ENCODE measurements around the gene GPAT2. TPM values are rescaled to one million over a fixed set of nuclear protein-coding genes. Genes with fewer than 3 reads are reported as not detected.
"Not testable (repeated sequence)": the region's sequence is repeated elsewhere in the genome, so short reads cannot be mapped to it uniquely, and the experiment has no call there.

The GPAT2 gene
- total and polyA plus RNA-seq, 2 experiments from 2014 or later: 0.65 to 0.71 TPM

DNA sequence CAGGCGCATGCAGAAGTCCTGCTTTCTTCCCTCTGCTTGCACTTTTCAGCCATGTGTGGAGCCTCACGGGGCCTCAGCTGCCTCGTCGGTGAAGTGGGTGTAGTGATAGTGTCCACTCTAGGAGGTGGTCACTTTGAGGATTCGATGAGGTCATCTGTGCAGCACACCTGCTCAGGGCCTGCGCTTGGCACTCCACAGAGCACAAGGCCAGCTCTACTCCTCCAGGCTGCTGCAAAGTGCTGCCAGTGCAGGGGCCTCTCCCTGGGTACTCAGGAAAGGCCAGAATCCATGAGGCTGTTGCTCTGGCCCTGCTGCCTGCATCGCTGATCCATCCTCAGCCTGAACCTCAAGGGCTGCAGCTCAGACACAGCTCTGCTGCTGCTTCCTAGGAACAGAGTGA is 31.8 kb upstream of the GPAT2 start:
- H3K9ac ChIP-seq; H4K20me1 ChIP-seq (ENCODE audit: insufficient read depth); DNase-seq; H3K27me3 ChIP-seq (replicated peaks; ENCODE audit: insufficient read depth); H3K4me1 ChIP-seq (ENCODE audit: insufficient read depth); H3K4me3 ChIP-seq; H3K36me3 ChIP-seq (ENCODE audit: low read depth); H3K9me3 ChIP-seq (ENCODE audit: low read depth); H3K4me2 ChIP-seq (ENCODE audit: unreplicated experiment); H2AFZ ChIP-seq; H3K27ac ChIP-seq; H3F3A ChIP-seq (ENCODE audit: insufficient read depth); H3K79me2 ChIP-seq (ENCODE audit: insufficient read depth); in situ Hi-C loops (cut with MboI); H3K9me2 ChIP-seq (ENCODE audit: insufficient read depth): not testable (repeated sequence)
- WGBS, 2 experiments (ENCODE audit: low coverage in 1 of 2, low lambda C conversion rate in 2 of 2, missing lambda C conversion rate in 2 of 2): 47 to 67% methylated on average over 7 of the region's 7 CpGs

DNA sequence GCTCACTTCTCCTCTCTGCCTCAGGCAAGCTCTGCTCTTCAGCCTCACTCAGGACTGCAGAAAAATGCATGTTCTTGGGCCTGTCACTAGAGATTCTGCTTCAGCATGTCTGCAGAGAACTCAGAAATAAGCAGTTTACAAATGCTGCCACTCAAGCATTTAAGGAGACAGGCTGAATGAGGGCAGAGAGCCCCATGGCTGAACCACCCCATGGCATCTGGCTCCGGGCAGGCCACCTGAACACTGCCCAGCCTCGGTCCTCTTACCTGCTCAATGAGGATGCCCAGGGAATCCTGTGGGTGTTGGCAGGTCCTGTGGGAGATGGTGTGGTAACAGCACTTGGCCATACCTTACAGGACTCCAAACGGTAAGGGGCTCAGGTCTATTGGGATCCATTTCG is 31.2 kb upstream of the GPAT2 start:
- H3K9ac ChIP-seq; H4K20me1 ChIP-seq (ENCODE audit: insufficient read depth); H3K27ac ChIP-seq; H3K4me3 ChIP-seq; H3K9me2 ChIP-seq (ENCODE audit: insufficient read depth); H3K36me3 ChIP-seq (ENCODE audit: low read depth); H2AFZ ChIP-seq; H3K4me2 ChIP-seq (ENCODE audit: unreplicated experiment); H3K27me3 ChIP-seq (replicated peaks; ENCODE audit: insufficient read depth); H3K79me2 ChIP-seq (ENCODE audit: insufficient read depth); DNase-seq; H3K4me1 ChIP-seq (ENCODE audit: insufficient read depth); H3K9me3 ChIP-seq (ENCODE audit: low read depth); H3F3A ChIP-seq (ENCODE audit: insufficient read depth); in situ Hi-C loops (cut with MboI): not testable (repeated sequence)
- WGBS, 2 experiments (ENCODE audit: low coverage in 1 of 2, low lambda C conversion rate in 2 of 2, missing lambda C conversion rate in 2 of 2): 50 to 52% methylated on average over 4 of the region's 4 CpGs

DNA sequence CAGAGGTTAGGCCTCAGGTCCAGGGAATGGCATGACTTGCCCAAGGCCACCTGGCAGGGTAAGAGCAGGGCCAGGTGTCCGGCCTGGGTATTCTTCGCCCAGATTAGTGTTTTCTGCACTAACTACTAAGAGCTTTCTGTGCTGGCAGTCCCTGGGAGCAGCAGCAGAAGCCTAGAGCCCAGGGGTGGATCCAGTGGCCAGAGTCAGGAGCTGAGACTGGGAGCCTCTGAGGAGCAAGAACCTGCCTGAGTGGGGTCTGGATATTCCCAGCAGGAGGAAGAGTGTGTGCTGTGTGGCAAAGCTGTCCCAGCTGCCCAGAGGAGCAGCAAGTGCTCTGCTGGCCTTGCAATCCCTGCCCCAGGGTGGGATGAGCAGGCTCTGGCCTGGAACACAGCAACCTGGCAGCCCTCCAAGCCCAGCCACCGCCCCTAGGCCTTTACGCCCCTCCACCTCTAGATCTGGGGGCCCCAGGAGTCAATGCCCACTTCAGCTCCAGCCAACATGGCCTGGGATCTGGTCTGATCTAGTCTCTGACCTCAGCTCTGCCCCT is 30.7 kb upstream of the GPAT2 start:
- no peaks in the 10 kb centered on the region for H3K9me3 ChIP-seq (ENCODE audit: low read depth)
- H3K4me1 ChIP-seq (ENCODE audit: insufficient read depth): no peaks in the 10 kb centered on the region
- no peaks in the 10 kb centered on the region for H3K36me3 ChIP-seq (ENCODE audit: low read depth)
- H3K4me2 ChIP-seq (ENCODE audit: unreplicated experiment): no peak overlapping the region
- H3K4me3 ChIP-seq: no peak overlapping the region
- no peaks in the 10 kb centered on the region for H3F3A ChIP-seq (ENCODE audit: insufficient read depth)
- no peak overlapping the region for H3K9ac ChIP-seq
- no peak overlapping the region for H3K27ac ChIP-seq
- 56 to 58% methylated on average over 4 of the region's 4 CpGs for WGBS, 2 experiments (ENCODE audit: low coverage in 1 of 2, low lambda C conversion rate in 2 of 2, missing lambda C conversion rate in 2 of 2)
- no peaks in the 10 kb centered on the region for H4K20me1 ChIP-seq (ENCODE audit: insufficient read depth)
- TF ChIP-seq EZH2 (IDR thresholded peaks at IDR 0.05; ENCODE audit: insufficient read depth, poor library complexity, severe bottlenecking) (no peak), EZH2phosphoT487 (IDR thresholded peaks at IDR 0.05; ENCODE audit: insufficient read depth, low read depth) (no peak)
- in situ Hi-C loops (cut with MboI): no loop called here
- no peak overlapping the region for H2AFZ ChIP-seq
- no peaks in the 10 kb centered on the region for H3K79me2 ChIP-seq (ENCODE audit: insufficient read depth)
- no peaks in the 10 kb centered on the region for H3K9me2 ChIP-seq (ENCODE audit: insufficient read depth)
- no peak for DNase-seq
- H3K27me3 ChIP-seq (replicated peaks; ENCODE audit: insufficient read depth): 0 out of 2 replicates have a peak, but pooled peaks cover 7% of the 10 kb centered on the region

DNA sequence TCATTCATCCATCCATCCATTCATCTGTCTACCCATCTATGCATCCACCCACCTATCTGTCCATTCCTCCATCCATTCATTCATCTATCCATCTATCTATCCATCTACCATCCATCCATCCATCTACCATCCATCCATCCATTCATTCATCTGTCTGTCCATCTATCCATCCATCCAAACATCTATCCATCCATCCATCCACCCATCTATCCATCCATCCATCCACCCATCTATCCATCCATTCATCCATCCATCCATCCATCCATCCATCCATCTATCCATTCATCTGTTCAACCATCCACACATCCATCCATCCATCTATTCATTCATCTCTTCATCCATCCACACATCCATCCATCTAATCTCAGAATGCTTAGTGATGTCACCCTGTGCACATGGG is 30.0 kb upstream of the GPAT2 start:
- H2AFZ ChIP-seq; H3K4me1 ChIP-seq (ENCODE audit: insufficient read depth); H3F3A ChIP-seq (ENCODE audit: insufficient read depth); H3K9me2 ChIP-seq (ENCODE audit: insufficient read depth); H3K4me2 ChIP-seq (ENCODE audit: unreplicated experiment); H3K9ac ChIP-seq; H3K36me3 ChIP-seq (ENCODE audit: low read depth); H3K4me3 ChIP-seq; H3K79me2 ChIP-seq (ENCODE audit: insufficient read depth); H3K27me3 ChIP-seq (replicated peaks; ENCODE audit: insufficient read depth); H3K9me3 ChIP-seq (ENCODE audit: low read depth); DNase-seq; in situ Hi-C loops (cut with MboI); H3K27ac ChIP-seq; H4K20me1 ChIP-seq (ENCODE audit: insufficient read depth): not testable (repeated sequence)

DNA sequence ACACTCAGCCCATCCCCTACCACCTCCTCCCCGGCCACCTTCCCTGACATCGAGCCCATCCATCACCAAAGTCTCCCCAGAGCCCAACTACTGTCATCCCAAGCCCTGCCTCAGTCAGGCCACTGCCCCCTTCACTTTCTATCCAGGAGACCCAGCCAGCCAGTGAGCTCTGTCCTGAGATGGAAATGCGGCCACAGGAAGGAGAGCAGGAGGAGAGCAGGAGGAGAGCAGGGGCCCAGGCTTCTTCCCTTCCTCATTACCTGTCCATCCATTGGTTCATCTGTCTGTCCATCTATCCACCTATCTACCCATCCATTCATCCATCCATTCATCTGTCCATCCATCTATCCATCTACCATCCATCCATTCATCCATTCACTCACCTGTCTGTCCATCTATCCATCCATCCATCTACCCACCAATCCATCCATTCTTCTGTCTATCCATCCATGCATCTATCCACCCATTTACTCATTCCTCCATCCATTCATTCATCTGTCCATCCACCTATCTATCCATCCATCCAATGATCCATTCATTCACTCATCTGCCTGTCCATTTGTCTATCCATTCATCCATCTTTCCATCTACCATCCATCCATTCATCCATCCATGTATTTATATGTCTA is 29.4 kb upstream of the GPAT2 start:
- H3K9me2 ChIP-seq (ENCODE audit: insufficient read depth); H3K4me1 ChIP-seq (ENCODE audit: insufficient read depth); H3K36me3 ChIP-seq (ENCODE audit: low read depth); H3K9me3 ChIP-seq (ENCODE audit: low read depth); H4K20me1 ChIP-seq (ENCODE audit: insufficient read depth); H3K79me2 ChIP-seq (ENCODE audit: insufficient read depth); H3K4me3 ChIP-seq; H3K4me2 ChIP-seq (ENCODE audit: unreplicated experiment); H3K9ac ChIP-seq; H3F3A ChIP-seq (ENCODE audit: insufficient read depth); in situ Hi-C loops (cut with MboI); H3K27ac ChIP-seq; H2AFZ ChIP-seq; H3K27me3 ChIP-seq (replicated peaks; ENCODE audit: insufficient read depth); DNase-seq: not testable (repeated sequence)
- 82 to 100% methylated on average over 1 to 2 of the region's 3 CpGs for WGBS, 2 experiments (ENCODE audit: low coverage in 1 of 2, low lambda C conversion rate in 2 of 2, missing lambda C conversion rate in 2 of 2)

DNA sequence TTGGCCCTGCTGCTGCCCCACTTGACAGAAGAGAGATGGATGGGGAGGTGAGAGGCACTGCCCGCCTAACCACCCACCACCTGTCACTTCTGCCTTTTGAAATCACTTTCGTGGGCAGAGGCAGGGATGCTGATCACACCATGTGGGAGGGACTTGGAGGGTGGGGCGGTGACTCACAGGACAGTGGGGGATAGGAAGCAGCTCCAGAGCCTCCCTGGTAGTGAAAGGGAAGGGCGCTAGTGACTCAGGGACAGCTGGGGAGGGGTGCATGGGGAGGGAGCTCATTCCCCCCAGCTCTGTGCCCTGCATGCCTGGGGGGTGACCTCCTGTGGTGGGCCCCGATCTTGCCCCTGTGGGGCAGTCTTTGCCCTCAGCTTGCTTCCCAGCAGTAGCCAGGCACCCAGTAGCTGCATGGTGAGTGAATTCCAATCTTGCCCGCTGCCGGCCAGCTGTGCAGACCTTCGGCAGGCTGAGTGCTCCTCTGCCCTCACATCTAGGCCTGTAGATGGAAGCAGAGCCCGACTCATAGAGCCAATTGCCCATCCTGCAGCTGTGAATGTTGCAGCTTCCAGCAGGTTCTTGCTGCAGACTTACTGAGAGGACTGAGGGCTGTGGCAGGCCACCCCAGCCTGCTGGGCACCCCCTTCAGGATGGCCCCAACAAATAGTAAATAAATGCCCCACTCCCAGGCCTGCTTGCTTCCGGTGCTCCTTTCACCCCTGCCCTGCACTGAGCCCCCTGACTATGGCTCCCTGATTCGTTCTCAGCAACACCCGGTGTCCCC is 28.6 kb upstream of the GPAT2 start:
- H3K4me2 ChIP-seq (ENCODE audit: unreplicated experiment); H3F3A ChIP-seq (ENCODE audit: insufficient read depth); H3K9me3 ChIP-seq (ENCODE audit: low read depth); H2AFZ ChIP-seq; H3K9ac ChIP-seq; H3K79me2 ChIP-seq (ENCODE audit: insufficient read depth); H3K27me3 ChIP-seq (replicated peaks; ENCODE audit: insufficient read depth); H4K20me1 ChIP-seq (ENCODE audit: insufficient read depth); H3K9me2 ChIP-seq (ENCODE audit: insufficient read depth); H3K4me1 ChIP-seq (ENCODE audit: insufficient read depth); in situ Hi-C loops (cut with MboI); H3K27ac ChIP-seq; H3K4me3 ChIP-seq; H3K36me3 ChIP-seq (ENCODE audit: low read depth): not testable (repeated sequence)
- peak; percentile 77 for DNase-seq
- 29 to 33% methylated on average over 9 to 11 of the region's 12 CpGs for WGBS, 2 experiments (ENCODE audit: low coverage in 1 of 2, low lambda C conversion rate in 2 of 2, missing lambda C conversion rate in 2 of 2)

DNA sequence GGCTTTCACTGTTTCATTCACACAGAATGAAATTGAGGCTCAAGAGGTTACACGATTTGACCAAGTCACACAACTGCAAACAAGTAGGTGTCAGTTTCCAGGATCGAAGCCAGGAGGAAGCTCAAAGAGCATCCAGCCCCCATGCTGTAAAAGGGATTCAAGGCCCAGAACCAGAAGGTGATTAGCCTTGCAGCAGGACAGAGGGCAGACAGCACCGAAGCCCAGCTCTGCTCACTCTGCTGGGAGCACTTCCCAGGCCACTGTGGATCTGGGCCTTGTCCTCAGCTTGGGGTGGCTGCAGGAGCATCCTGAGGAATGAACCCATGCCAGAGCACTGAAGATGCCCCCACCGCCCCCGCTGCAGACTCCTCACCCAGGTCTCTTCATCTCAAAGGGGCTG is 27.8 kb upstream of the GPAT2 start:
- H3K36me3 ChIP-seq (ENCODE audit: low read depth); H4K20me1 ChIP-seq (ENCODE audit: insufficient read depth); H3K9me2 ChIP-seq (ENCODE audit: insufficient read depth); H3K9ac ChIP-seq; H3K9me3 ChIP-seq (ENCODE audit: low read depth); H3K79me2 ChIP-seq (ENCODE audit: insufficient read depth); H3K4me1 ChIP-seq (ENCODE audit: insufficient read depth); H3K4me2 ChIP-seq (ENCODE audit: unreplicated experiment); H3K27ac ChIP-seq; H3F3A ChIP-seq (ENCODE audit: insufficient read depth); H3K4me3 ChIP-seq; in situ Hi-C loops (cut with MboI); DNase-seq; H3K27me3 ChIP-seq (replicated peaks; ENCODE audit: insufficient read depth); H2AFZ ChIP-seq: not testable (repeated sequence)
- WGBS, 2 experiments (ENCODE audit: low coverage in 1 of 2, low lambda C conversion rate in 2 of 2, missing lambda C conversion rate in 2 of 2): 81 to 96% methylated on average over 3 of the region's 5 CpGs

Measured in GM23248 (cell line).